HG02623 (cell line): Measurements from ENCODE around the gene EPHB3.

Source experiments
- ATAC-seq: cut with Tn5 transposase; IDR thresholded peaks from one replicate; pipeline ENCODE4 v1.9.1; 2021; ENCODE audit warnings: moderate library complexity; ENCODE audit not compliant: unreplicated experiment

The EPHB3 gene

DNA sequence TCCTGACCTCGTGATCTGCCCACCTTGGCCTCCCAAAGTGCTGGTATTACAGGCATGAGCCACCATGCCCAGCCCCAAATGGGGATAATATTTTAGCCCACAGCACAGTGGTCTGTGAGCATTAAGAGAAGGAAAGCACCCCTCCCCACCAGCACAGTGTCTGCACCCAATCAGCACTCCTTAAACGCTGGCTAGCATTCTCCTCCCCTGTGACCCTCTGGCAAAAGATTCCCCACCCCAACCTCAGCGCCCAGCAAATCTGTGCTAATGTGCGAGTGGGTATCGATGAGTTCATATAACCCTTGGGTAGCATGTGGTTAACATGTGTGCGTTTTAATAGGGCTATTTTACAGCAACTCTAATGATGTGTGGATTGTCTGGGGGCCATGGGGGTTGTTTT lies 18.3 kb upstream of the EPHB3 start:
- ATAC-seq = no peak

DNA sequence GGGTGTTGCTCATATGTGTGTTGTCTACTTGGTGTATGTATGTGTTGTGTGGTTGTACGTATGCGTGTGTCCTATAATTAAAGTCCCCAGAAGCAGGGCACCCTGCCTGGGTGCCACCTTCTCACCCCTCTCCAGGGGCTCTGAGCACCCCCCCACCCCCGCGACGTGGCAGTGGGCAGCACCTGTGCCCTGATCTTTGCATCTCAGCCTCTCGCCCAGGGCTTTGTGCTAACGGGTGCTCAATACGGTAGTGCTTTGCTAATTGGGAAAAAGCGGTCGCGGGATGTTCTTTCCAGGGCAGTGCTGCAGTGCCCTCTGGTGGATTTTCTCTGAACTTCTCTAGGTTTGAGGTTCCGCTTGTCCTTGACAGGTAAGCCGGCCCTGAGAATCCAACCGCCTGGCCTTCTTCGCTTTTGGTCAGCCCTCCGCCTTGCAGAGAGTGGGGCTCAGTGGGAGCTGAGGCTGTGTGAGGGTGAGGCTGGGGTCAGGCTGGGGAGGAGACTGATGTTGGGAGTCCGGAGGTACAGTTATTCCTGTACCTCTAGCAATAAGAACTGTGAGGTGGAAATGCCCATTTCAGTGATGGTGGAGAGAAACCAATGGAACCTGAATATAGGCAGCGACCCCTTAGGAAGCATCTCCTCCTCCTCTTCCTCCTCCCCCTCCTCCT lies 17.6 kb upstream of the EPHB3 start:
- ATAC-seq = no peak

- ATAC-seq = no peak
Measured at GRCh38 chr3:184544513-184544861, 17.1 kb upstream of the EPHB3 start.

- ATAC-seq = no peak
Measured at GRCh38 chr3:184545769-184546168, 15.8 kb upstream of the EPHB3 start.

- no peak for ATAC-seq
Measured at GRCh38 chr3:184546252-184546651, 15.3 kb upstream of the EPHB3 start.

DNA sequence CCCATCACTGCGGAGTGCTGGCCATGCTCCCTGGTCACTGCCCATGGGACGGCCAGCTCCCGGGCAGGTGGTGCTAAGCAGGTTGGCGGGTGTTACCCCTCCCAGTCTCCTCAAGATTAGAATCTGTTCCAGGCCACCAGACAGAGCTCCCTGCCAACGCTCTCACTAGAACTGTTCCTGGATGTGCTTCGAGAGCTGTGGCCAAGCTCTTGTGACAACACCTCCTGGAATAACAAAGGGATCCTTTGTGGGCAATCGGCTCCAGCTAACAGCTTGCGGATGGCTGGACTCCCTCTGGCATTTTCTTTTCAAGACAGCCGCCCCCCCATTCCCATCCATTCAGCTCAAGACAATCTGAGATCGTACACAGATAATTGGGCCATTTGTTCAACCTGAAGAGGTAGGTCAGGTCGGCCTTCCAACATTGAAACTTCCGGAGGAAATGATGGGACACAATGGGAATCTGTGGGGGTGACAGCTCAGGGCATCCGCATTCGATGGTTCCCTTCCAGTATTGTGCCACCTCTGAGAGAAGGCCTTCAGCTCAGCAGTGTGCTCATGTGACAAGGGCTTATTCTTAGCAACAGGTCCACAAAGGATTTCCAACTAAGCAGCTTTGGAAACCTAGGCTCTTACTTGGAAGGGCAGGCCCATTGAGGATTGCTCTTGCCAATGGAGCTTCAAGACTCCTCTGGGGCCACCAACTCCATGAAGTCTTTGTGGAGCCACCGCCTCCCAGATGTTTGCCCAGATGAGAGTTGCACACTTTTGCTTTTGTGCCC lies 11.6 kb upstream of the EPHB3 start:
- no peak for ATAC-seq

GRCh38 chr3:184551103-184551502 lies 10.5 kb upstream of the EPHB3 start:
- no peak for ATAC-seq

- no peak for ATAC-seq
Measured at GRCh38 chr3:184551614-184552256, 9.8 kb upstream of the EPHB3 start.

DNA sequence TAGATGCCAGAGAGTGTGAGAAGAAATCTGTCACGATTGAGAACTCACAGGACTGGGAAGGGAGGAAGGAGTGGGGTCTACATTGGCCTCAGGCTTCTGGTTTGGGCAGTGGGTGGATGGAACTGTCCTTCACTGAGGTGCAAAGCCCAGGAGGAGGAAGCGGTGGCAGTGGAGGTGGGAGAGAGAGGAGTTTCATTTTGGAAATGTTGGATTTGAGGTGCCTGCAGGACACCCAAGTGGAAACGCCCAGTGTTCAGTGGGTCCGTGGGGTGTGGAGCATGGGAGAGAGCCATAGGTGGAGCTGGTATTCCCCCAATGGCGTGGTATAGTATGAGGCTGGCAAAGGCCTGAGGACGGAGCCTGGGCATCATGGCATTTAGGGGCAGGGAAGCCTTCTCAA lies 9.3 kb upstream of the EPHB3 start:
- no peak for ATAC-seq

- ATAC-seq = no peak
Measured at GRCh38 chr3:184552863-184553262, 8.7 kb upstream of the EPHB3 start.

GRCh38 chr3:184553385-184553784 lies 8.2 kb upstream of the EPHB3 start:
- no peak for ATAC-seq

DNA sequence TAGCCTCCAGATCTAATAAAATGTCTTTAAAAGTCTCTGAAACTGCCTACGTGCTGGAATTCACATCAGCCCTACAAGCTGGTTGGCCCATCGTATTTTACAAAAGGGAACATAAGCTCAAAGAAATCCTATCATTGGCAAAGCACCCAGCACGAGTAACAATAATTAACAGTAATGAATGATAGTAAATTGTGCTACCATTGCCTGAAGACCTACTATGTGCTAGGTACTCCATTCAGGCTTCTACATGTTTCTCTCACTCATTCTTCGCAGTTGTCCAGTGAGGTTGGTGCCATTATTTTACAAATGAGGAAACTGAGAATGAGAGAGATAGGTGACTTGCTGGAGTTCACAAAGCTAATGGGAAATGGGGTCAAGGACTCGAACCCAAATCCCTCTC lies 7.1 kb upstream of the EPHB3 start:
- ATAC-seq = no peak

GRCh38 chr3:184556582-184557347 lies 4.8 kb upstream of the EPHB3 start:
- no peak for ATAC-seq

DNA sequence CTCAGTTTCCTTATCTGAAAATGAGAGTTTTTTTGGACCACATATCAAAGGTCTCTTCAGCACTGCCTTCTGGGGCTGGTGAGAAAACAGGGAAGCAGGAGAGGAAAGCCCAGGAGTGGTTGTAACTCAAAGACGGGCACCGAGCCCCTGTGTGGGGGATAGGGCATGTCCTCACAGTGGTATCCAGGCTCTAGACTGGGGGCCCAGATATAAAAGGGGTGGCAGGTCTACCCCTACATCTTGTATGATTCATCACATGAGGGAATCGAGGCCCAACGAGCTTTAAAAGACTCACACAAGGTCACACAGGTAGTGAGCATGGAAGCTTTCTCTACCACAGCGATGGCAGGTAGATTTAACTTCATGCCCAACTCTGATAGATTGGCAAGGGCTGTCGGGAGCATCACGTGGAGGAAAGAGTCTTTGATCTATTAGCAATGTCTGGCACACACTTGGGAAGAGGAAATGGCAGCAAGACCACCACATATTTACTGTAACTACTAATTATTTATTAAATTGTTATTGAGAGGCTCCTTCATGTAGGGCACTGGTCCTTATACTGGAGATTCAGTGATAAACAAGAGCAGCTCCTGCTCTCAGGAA lies 4.1 kb upstream of the EPHB3 start:
- ATAC-seq = no peak

GRCh38 chr3:184558726-184559125 lies 2.9 kb upstream of the EPHB3 start:
- ATAC-seq = no peak

- ATAC-seq = no peak
Measured at GRCh38 chr3:184559336-184559735, 2.2 kb upstream of the EPHB3 start.

- ATAC-seq = no peak
Measured at GRCh38 chr3:184560531-184560930, 1.1 kb upstream of the EPHB3 start.

- no peak for ATAC-seq
Measured at GRCh38 chr3:184561913-184562877, 610 bp downstream of the EPHB3 start.

- ATAC-seq = no peak
Measured at GRCh38 chr3:184562878-184563560, 1.4 kb downstream of the EPHB3 start.
